ENCODE results near the gene RABGAP1.

Gene RABGAP1

GRCh38 chr9:123049589-123050222, 108.9 kb downstream of the RABGAP1 start:
- no peak for DNase-seq

DNA sequence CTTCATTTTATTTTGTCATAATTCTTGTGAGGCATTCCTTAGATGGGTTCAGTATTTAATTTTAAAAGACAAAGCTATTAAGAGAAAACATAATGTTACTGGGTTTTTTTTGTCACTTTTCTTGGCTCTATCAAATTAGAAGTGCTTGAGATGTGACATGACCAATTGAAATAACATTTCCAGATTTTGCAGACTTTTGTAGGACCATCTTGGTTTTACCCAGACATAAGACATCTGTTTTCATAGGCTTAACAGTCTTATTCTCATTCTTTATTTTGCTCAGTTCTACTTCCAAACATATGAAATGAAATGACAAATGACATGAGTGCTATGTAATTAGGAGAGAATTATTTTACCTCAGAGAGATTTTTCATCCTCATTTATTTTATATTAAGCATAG, 112.2 kb downstream of the RABGAP1 start:
- DNase-seq: no peak

- no peak for DNase-seq
Measured at GRCh38 chr9:123053711-123054110, 112.9 kb downstream of the RABGAP1 start.

- DNase-seq: no peak
Measured at GRCh38 chr9:123058834-123059233, 118.0 kb downstream of the RABGAP1 start.

GRCh38 chr9:123059472-123060220, 118.8 kb downstream of the RABGAP1 start:
- no peak for DNase-seq

DNA sequence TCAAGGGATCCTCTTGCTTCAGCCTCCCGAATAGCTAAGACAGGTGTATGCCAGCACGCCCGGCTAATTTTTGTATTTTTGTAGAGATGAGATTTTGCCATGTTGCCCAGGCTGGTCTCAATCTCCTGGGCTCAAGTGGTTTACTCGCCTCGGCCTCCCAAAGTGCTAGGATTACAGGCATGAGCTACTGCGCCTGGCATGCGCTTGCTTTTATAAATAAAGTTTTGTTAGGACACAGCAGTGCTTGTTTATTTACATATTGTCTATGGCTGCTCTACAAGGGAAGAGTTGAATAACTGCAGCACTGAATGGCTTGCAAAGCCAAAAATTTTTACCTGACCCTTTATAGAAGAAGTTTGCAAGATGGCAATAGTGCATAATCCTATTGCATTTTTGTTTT, 120.4 kb downstream of the RABGAP1 start:
- no peak for DNase-seq

GRCh38 chr9:123062351-123063176, 121.7 kb downstream of the RABGAP1 start:
- no peak for DNase-seq

DNA sequence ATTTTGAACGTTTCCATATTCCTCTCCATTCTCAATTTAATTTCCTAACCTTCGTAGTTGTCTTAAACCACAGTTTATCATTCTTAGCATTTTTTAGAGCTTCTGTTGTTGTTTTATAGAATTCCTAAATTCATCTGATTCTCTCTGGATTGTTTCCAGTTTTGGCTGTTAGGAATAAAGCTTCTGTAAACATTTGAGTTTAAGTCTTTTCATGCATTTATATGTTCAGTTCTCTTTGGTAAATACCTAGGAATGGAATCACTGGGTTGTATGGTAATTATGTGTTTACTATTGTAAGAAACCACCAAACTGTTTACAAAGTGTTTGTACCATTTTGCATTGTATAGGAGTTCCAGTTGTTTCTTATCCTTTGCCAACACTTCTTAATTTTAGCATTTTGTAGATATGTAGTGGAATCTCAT, 122.4 kb downstream of the RABGAP1 start:
- DNase-seq: no peak

DNA sequence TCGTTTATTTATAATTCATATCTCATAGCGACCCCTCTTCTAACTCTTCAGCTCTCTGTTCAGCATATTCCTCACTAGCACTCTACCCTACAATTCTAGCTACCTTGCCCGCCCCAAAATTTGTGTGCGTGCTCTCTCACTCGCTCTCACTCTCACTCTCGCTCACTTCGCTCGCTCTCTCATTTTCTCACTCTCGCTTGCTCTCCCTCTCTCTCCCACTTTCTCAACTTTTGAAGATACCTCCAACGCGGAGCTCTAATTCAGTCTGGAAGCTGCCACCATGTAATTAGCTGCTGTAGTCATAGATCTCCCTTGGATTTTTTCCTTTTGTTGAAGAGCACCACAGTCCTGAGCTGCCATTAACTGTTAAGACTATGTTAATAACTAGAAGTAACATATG, 123.1 kb downstream of the RABGAP1 start:
- no peak for DNase-seq

DNA sequence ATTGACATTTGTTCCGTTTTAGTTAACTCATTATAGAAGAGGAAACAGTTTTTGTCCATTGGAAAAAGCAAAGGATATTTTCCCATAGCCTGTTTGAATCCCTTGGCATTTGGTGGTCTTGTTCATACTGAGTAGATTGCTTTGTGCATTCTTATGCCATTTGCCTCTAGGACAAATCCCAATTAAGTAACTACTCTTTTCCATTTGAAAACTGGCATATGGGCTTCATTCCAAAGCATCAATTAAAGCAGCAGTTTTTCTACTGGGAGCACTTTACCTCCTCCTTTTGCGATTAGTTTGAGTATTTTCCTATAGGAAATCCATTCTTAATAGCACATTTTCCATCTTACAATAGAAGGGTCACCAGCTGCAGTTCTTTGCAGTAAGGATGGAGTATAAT, 123.9 kb downstream of the RABGAP1 start:
- no peak for DNase-seq

- DNase-seq: no peak
Measured at GRCh38 chr9:123065196-123065595, 124.4 kb downstream of the RABGAP1 start.

DNA sequence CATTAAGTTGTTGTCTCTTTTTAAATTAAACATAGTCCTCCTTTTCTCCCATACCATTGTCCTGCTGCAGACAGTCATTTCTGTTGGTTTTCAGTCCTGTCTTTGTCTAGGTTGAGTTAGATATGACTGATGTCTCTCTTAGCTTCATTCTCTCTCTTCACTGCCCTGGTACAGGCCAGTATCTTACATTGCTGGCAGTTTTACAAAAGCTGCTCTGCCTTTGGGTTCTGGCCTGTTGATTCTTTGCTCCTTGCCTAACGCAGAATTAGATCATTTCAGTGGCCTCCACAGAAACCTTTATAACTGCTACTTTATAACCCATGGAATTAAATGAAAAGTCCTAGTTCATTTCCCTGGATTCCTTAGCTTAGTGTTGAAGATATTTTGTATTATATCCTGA, 126.3 kb downstream of the RABGAP1 start:
- DNase-seq: no peak

- DNase-seq: no peak
Measured at GRCh38 chr9:123069010-123069481, 128.2 kb downstream of the RABGAP1 start.

DNA sequence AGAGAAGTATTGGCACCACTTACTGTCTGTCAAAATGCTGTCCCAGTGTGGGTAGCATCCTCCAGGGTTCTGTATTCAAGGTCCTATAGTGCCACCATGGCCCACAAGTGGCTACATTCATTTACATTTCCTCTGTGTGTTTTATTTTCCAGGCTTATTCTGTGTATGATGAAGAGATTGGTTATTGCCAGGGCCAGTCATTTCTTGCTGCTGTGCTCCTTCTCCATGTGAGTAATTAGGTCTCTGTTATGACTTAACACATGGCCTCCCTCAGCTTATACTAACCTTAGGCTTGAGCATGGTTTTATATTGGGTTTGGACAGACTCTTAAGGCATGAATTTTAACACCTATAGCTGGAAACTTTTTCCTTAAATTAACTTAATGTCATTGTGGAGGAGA, 129.4 kb downstream of the RABGAP1 start:
- DNase-seq: no peak

- DNase-seq: no peak
Measured at GRCh38 chr9:123072407-123072995, 131.7 kb downstream of the RABGAP1 start.

- DNase-seq: no peak
Measured at GRCh38 chr9:123073441-123073840, 132.6 kb downstream of the RABGAP1 start.

DNA sequence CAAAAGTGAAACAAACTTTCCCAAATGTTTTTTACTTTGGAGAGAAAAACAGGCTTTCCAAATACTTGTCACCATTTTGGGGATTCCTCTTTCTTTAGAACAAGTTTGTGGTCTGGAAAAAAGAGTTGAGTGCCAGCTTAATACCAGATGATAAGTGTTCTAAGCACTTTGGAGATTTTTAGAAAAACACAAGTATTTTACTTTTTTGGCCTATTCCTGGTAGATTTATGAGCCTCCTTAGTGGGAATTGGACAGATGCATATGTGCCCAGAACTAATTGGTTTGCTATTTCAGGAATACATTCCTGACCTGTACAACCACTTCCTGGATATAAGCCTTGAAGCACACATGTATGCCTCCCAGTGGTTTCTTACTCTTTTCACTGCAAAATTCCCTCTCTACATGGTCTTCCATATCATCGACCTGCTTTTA, 133.2 kb downstream of the RABGAP1 start:
- no peak for DNase-seq

DNA sequence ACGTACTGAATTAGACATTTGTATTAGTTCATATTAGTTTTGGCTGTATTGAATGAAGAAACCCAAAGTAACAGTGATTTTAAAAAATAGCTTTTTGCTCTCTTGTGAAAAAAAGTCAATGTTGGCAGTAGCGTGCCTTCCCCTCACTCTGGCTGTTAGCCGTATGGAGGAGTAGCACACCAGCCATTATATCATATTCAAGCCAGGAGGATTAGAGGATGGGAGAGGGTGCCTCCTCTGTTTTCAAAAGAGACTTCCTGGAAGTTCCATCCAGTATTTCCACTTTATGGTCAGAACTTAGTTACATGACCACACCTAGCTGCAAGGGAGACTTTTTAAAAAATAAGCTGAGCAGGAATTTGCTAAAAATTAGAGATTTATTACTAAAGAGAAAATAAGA, 133.8 kb downstream of the RABGAP1 start:
- no peak for DNase-seq

- DNase-seq: no peak
Measured at GRCh38 chr9:123080444-123080843, 139.6 kb downstream of the RABGAP1 start.

GRCh38 chr9:123081824-123082223, 141.0 kb downstream of the RABGAP1 start:
- DNase-seq: no peak

GRCh38 chr9:123083680-123084079, 142.9 kb downstream of the RABGAP1 start:
- DNase-seq: no peak

GRCh38 chr9:123084256-123084655, 143.4 kb downstream of the RABGAP1 start:
- DNase-seq: no peak

GRCh38 chr9:123085916-123086315, 145.1 kb downstream of the RABGAP1 start:
- DNase-seq: no peak
